Measurements from ENCODE around the gene LRP1B.
"Not testable (repeated sequence)": the region's sequence is repeated elsewhere in the genome, so short reads cannot be mapped to it uniquely, and the experiment has no call there.

Gene LRP1B

GRCh38 chr2:141186413-141187074 lies 944.3 kb downstream of the LRP1B start:
- Histone ChIP-seq H3K27me3 (no peaks in the 10 kb centered on the region), H3K9me3 (no peaks in the 10 kb centered on the region), H3K27ac (no peak overlapping the region), H3K4me1 (ENCODE audit: control insufficient read depth in 1 of 2, insufficient read depth in 1 of 2, low read depth in 1 of 2, low read length in 1 of 2) (no peaks in the 10 kb centered on the region), H3K36me3 (no peaks in the 10 kb centered on the region), H3K4me3 (ENCODE audit: low read depth in 1 of 2, low read length in 1 of 2) (no peak overlapping the region)
- no peak for TF ChIP-seq CTCF (IDR thresholded peaks at IDR 0.05)

GRCh38 chr2:141182246-141182645 lies 948.6 kb downstream of the LRP1B start:
- Histone ChIP-seq H3K27me3 (no peaks in the 10 kb centered on the region), H3K4me3 (ENCODE audit: low read depth in 1 of 2, low read length in 1 of 2) (no peak overlapping the region), H3K4me1 (ENCODE audit: control insufficient read depth in 1 of 2, insufficient read depth in 1 of 2, low read depth in 1 of 2, low read length in 1 of 2) (no peaks in the 10 kb centered on the region), H3K9me3 (no peaks in the 10 kb centered on the region), H3K27ac (no peak overlapping the region), H3K36me3 (no peaks in the 10 kb centered on the region)
- TF ChIP-seq CTCF (IDR thresholded peaks at IDR 0.05), result no peak

GRCh38 chr2:141169117-141169516 lies 961.7 kb downstream of the LRP1B start:
- not testable (repeated sequence) for H3K36me3 ChIP-seq; H3K27me3 ChIP-seq; H3K4me3 ChIP-seq (ENCODE audit: low read depth in 1 of 2, low read length in 1 of 2); H3K4me1 ChIP-seq (ENCODE audit: control insufficient read depth in 1 of 2, insufficient read depth in 1 of 2, low read depth in 1 of 2, low read length in 1 of 2); H3K27ac ChIP-seq; H3K9me3 ChIP-seq

GRCh38 chr2:141162314-141162713 lies 968.5 kb downstream of the LRP1B start:
- no peaks in the 10 kb centered on the region for H3K4me1 ChIP-seq (ENCODE audit: control insufficient read depth in 1 of 2, insufficient read depth in 1 of 2, low read depth in 1 of 2, low read length in 1 of 2)
- no peak overlapping the region for H3K27ac ChIP-seq
- no peak overlapping the region for H3K4me3 ChIP-seq (ENCODE audit: low read depth in 1 of 2, low read length in 1 of 2)
- H3K9me3 ChIP-seq, result no peaks in the 10 kb centered on the region
- H3K27me3 ChIP-seq, result no peaks in the 10 kb centered on the region
- H3K36me3 ChIP-seq, result no peaks in the 10 kb centered on the region
- TF ChIP-seq CTCF (IDR thresholded peaks at IDR 0.05), result no peak

GRCh38 chr2:141151611-141152286 lies 979.1 kb downstream of the LRP1B start:
- H3K27ac ChIP-seq, result no peak overlapping the region
- H3K36me3 ChIP-seq, result no peaks in the 10 kb centered on the region
- H3K9me3 ChIP-seq, result no peaks in the 10 kb centered on the region
- TF ChIP-seq CTCF (IDR thresholded peaks at IDR 0.05), result no peak
- H3K4me3 ChIP-seq (ENCODE audit: low read depth in 1 of 2, low read length in 1 of 2), result no peak overlapping the region
- no peaks in the 10 kb centered on the region for H3K27me3 ChIP-seq
- no peaks in the 10 kb centered on the region for H3K4me1 ChIP-seq (ENCODE audit: control insufficient read depth in 1 of 2, insufficient read depth in 1 of 2, low read depth in 1 of 2, low read length in 1 of 2)

- Histone ChIP-seq H3K4me1 (ENCODE audit: control insufficient read depth in 1 of 2, insufficient read depth in 1 of 2, low read depth in 1 of 2, low read length in 1 of 2) (no peaks in the 10 kb centered on the region), H3K27me3 (no peaks in the 10 kb centered on the region), H3K27ac (no peak overlapping the region), H3K9me3 (no peaks in the 10 kb centered on the region), H3K36me3 (no peaks in the 10 kb centered on the region), H3K4me3 (ENCODE audit: low read depth in 1 of 2, low read length in 1 of 2) (no peak overlapping the region)
- TF ChIP-seq CTCF (IDR thresholded peaks at IDR 0.05), result no peak
Measured at GRCh38 chr2:141142025-141142424, 988.8 kb downstream of the LRP1B start.

Measured in neutrophil (primary cell).